DMS53 (cell line): Measurements from ENCODE around the gene NAPB.

Experiments
- DNase-seq: peaks from one replicate; lab custom pipeline; 2025; lab: John Stamatoyannopoulos, UW

NAPB gene

DNA sequence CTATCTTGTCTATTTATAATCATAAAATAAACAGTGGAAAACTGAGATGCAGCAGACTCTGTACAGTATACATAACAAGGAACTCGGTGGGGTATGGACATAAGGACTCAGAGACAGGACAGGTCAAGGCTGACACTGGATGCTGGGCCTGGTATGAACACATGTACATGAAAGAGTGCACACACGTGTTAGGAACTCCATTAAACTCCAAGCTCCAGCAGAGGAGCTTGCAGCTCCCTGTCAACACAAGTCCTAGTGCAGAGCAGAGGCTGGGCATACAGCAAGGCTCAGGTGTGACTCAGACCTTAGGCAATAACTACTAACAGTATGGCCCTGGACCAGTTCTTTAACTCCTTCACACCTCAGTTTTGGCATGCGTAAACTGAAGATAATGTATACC, 17.1 kb downstream of the NAPB start:
- DNase-seq = no peak

- no peak for DNase-seq
These were observed 17.5 kb downstream of the NAPB start for GRCh38 chr20:23403751-23404150.

DNA sequence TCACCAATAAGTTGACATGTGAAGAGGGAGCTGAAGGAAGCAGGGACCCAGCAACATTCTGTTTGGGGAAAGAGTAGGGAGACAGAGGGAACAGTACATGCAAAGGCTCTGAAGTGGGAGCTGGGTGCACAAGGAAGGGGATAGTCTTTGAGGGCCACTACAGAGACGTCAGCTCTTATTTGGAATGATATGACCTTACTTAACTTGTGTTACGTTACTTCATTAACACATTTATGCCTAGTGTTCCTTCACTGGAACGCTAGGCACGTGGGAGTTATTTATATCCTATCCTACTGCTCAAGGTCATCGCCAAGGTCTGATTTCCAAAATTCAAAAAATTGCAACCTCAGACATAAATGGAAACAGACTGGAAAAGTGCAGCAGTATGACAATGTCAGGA, 20.2 kb downstream of the NAPB start:
- DNase-seq = no peak

- DNase-seq = peak; percentile 22
These were observed 21.6 kb downstream of the NAPB start for GRCh38 chr20:23399568-23400241.

- DNase-seq = no peak
These were observed 23.3 kb downstream of the NAPB start for GRCh38 chr20:23397961-23398360.

DNA sequence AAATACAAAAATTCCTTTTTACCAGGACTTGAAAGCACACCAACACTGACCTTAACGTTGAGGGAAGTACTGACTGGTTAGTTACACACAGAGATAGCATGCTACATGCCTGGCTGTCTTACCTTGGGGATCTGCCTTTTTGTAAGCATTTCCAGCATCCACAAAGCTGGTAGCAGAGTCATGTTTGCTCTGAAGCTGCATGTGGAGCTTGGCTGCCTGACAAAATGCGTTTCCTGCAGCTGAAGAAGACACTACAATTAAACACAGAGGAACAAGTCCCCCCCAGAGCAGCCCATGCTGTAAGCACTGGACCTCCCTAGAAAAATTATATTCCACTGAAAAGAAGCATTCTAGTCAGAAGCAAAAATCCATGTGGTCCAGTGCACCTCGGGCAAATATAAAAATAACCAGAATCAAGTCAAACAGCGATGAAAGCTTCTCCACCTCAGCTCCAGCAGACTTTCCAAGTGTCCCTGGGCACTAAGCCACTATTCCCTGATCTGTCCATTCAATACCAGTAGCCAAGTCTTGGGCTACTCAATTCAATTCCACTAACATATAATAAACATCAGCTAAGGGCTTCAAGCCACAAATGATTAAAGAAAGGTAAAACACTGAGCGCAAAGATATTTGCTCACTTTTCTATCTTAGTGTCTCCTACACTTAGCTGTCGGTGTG, 24.2 kb downstream of the NAPB start:
- DNase-seq = no peak

- no peak for DNase-seq
These were observed 27.1 kb downstream of the NAPB start for GRCh38 chr20:23393996-23394775.

DNA sequence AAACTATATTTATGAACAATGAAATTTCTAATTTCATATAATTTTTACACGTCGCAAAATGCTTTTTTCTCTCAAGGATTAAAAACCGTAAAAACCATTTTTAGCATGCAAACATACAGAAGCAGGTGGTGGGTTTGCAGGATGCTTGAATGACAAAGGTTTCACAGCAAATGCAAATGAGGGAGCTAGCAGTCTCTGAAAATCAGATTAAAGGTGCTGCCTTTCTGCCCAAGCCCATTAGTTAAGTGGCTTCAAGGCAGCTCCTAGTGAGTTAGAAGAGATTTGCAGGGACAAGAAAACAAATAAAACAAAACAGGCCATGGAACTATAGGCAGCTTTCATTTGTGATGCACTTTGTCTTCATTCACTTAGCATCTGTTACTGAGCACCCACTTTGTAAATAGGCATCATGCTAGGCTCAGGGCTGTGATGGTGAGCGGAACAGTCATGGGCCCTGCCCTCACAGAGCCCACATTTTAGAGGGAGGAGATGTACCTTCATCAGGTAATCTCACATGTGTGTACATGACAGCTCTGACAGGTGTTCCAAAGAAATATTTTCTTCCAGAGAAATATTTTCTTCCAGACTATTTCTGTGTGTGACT, 29.5 kb downstream of the NAPB start:
- no peak for DNase-seq

DNA sequence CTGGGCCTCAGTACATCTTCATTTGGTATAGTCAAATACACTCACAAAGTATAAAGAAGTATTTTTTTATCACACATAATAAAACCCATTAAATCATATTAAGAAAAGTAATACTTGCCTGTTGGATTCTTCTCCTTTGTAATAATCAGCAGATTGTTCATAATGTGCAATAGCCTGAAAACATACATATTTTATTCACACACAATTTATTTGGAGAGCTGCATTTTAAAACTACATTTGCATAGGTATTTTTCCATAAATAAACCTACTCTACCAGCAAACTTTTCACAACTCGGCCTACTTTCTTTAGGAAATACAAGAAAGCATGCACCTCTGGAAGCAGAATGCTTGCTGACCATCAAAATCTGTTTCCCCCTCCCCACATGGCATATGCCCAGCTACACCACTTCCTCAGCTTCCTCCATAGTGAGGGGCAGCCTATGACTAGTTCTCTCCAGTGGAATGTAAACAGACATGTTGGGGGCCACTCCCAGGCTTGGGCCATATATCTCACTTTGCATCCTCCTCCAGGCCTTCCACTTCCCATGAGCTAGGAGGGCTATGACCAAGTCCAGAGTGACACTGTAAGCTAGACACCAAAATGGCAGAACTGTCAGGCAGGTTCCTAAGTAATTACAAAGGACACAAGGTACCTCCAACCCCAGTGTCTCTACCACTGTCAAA, 31.1 kb downstream of the NAPB start:
- DNase-seq = no peak

GRCh38 chr20:23387118-23387443, 34.2 kb downstream of the NAPB start:
- no peak for DNase-seq

DNA sequence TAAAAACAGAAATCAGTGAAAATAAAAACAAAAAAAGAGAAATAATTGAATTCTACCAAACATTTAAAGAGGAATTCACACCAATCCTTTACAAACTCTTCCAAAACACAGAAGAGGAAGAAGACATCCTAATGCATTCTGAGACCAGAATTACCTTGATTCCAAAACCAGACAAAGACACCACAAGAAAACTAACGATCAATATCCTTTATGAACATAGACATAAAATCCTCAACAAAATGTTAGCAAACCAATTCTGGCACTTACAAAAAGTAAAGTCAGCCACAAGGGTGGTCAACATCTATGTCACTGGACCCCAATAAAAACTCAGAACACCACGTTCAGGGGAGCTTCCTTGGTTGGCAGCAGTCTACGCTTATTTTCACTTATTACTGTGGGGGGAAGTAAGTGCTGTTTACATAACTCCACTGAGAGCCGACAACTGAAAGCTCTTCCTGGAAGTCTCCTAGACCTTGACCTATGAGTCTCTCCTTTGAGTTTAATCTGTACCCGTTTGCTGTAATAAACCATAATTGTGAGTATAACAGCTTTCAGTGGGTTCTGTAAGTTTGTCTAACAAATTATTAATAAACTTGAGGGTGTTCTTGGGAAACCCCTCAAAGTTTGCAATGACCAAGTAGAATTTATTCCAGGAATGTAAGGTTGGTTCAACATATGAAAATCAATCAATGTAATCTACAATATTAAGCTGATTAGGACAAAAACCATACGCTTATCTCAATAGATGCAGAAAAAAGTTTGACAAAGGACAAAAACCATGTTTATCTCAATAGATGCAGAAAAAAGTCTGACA, 34.8 kb downstream of the NAPB start:
- DNase-seq = no peak

DNA sequence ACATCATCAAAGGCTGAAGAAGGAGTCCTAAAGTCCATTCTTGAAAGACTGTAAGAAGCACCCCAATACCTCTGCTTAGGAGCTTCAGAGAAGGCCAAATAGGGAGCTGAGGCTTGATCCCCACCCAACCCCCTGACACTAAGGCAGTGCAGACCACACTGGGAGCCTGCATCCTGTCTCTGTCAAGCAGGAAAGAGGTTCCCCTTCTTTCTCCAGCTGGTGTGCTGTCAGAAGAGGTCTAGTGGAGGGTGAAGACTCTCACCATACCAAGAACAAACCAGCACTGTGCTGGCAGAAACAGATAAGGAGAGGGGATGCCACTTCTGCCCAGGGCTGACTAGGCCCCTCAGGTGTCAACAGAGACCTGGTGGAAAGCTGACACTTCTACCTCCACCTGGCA, 39.4 kb downstream of the NAPB start:
- no peak for DNase-seq

DNA sequence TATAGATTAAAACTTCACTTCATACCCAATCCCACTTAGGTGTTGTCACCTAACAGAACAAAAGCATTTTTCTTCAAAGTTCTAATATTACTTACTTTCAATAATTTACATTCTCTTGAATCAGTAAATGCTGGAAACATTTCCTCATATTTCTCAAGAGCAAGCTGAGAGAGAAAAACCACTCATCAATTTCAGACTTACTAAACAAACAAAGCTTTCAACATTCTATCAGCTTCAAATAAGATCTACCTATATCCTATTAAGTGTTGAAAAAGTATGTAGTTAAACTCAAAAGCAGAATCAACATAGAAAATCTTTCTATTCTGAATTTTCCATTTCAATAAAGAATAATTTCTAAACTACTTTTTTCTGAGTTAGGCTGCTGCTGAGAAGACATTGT, 41.5 kb downstream of the NAPB start:
- no peak for DNase-seq

DNA sequence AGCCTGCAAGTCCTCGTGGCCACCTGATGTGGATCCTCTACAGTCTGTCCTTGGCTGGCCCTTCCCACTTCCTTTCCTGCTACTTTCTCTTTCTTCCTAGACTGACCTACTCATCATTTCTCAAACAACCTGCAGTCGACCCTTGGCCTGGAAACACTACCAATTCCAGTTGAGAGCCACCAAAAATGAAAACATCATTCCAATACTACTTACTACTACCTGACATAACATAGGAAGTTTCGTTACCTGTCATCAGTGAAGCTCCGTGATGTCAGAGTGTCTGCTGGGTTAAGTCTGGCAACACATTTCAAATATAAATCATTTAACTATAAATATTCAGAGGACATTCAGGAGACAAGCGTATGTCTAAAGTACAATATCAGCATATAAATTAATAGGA, 45.5 kb downstream of the NAPB start:
- DNase-seq = no peak

DNA sequence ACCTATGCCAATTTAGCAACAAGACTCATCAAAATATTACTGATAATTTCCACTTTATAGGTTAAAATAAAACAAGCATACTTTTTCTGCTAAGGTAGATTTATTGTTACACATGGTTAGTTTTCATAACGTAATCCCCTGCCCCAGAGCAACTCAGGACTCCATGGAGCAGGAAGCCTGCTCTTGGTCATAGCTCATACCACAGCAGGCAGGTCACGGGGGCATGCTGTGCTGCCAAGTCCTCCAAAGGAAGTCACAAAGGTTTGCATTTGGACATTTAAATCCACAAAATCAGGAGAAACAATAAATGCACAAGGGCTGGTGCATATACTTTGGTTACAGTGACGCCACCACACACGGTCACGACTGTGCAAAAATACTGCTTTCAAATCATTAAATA, 46.8 kb downstream of the NAPB start:
- DNase-seq = no peak

DNA sequence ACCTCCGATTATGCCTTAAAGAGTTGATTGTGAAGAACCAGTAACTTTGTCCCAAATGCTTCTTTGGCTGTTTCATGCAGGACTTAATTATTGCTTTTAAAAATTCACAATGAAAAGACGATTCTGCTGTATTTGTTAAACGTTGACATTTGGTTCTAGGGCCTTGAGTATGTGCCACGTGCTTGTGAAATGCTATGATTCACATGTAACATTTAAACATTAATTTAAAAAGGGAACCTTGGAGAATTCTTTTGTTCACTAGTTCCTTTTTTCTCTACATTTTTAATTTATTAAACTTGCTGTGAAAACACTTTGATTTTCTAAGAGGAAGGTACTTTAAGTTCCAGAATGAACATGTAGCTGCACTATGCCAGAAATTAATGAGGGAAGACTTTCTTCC, 49.8 kb downstream of the NAPB start:
- DNase-seq = no peak

DNA sequence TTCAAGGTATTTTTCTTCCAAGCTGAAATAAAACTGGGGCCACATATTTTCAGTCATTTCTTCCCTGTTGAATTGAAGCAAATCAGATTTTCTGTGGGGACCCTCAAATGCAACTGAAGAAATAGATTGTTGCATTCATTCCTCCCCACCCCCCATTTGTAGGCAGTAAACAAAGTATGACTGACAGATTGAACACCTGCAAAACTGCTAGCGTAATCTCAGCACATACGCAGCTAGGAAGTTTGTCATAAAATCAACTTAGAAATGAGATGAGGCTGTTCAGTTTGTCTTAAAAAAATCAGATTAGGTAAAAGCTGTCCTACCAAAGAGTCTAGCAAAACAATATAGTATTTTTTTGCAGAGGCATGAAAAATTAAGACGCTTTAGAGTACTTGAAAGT, 50.4 kb downstream of the NAPB start:
- no peak for DNase-seq

- DNase-seq = no peak
These were observed 51.0 kb downstream of the NAPB start for GRCh38 chr20:23370274-23370673.

- no peak for DNase-seq
These were observed 52.0 kb downstream of the NAPB start for GRCh38 chr20:23369072-23369823.

- no peak for DNase-seq
These were observed 52.8 kb downstream of the NAPB start for GRCh38 chr20:23368316-23369071.
